PC-9 (cell line): Measurements from ENCODE around the gene BCL11B.

Experiments
- EZH2 ChIP-seq: fragments of 200-600 bp; sonication (generic); IDR thresholded peaks from 2 replicates; pipeline ENCODE4 v1.8.0; 2017; ENCODE audit warnings: antibody characterized with exemption, low read depth
- TF ChIP-seq, protein P1 (sequence below): fragments of 200-600 bp; sonication (generic); conservative IDR thresholded peaks from 2 replicates; pipeline ENCODE4 v1.6.1; 2017; ENCODE audit warnings: mixed run types, antibody characterized with exemption, mild to moderate bottlenecking, moderate library complexity

DNA sequence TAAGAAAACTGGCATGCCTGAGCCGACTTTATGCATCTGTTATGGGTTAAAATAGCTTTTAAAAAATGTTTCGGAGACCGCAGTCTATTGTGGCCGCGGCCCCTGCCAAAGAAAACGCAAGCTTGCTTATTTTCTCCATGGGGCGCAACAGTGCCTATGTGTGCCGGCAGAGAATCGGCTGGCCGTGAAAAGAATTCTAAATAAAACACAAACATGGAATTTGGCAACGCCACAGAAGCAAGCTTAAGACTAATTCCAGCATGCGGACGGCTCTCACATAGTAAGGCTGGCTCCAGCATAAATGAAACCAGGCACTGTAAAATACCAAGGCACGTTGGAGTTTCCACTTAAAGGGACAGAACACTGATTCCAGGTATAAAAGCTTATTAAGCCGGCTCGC lies 56.7 kb downstream of the BCL11B start:
- TF ChIP-seq, protein P1, sequence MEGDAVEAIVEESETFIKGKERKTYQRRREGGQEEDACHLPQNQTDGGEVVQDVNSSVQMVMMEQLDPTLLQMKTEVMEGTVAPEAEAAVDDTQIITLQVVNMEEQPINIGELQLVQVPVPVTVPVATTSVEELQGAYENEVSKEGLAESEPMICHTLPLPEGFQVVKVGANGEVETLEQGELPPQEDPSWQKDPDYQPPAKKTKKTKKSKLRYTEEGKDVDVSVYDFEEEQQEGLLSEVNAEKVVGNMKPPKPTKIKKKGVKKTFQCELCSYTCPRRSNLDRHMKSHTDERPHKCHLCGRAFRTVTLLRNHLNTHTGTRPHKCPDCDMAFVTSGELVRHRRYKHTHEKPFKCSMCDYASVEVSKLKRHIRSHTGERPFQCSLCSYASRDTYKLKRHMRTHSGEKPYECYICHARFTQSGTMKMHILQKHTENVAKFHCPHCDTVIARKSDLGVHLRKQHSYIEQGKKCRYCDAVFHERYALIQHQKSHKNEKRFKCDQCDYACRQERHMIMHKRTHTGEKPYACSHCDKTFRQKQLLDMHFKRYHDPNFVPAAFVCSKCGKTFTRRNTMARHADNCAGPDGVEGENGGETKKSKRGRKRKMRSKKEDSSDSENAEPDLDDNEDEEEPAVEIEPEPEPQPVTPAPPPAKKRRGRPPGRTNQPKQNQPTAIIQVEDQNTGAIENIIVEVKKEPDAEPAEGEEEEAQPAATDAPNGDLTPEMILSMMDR, result no peak
- TF ChIP-seq EZH2, result no peak
